NK-92 treated with Interleukin-12 subunit alpha and Interleukin-12 subunit beta, amount 100 ng/mL, for 24 hours (cell line): Measurements from ENCODE around the gene ZNF655.
"Not testable (repeated sequence)": the region's sequence is repeated elsewhere in the genome, so short reads cannot be mapped to it uniquely, and the experiment has no call there.

ENCODE experiments used
- DNase-seq: peaks from one replicate; lab custom pipeline; 2025; lab: John Stamatoyannopoulos, UW

ZNF655 gene

GRCh38 chr7:99560834-99561736 is 2.6 kb downstream of the ZNF655 start:
- no peak for DNase-seq

DNA sequence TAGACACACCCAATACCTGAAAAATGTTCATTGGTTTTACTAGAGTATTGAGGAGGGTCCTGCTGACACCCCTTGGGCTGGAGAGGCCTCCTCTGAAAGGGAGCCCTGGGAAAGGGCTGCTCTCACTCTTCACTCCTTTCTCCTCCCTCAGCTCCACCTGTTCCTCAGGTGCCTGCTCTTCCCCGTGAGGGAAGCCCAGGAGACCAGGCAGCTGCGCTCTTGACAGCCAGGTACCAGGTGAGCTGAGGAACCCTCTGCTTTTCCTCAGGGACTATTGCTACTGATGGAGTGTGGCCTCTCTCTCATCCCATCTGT is 3.3 kb downstream of the ZNF655 start:
- no peak for DNase-seq

DNA sequence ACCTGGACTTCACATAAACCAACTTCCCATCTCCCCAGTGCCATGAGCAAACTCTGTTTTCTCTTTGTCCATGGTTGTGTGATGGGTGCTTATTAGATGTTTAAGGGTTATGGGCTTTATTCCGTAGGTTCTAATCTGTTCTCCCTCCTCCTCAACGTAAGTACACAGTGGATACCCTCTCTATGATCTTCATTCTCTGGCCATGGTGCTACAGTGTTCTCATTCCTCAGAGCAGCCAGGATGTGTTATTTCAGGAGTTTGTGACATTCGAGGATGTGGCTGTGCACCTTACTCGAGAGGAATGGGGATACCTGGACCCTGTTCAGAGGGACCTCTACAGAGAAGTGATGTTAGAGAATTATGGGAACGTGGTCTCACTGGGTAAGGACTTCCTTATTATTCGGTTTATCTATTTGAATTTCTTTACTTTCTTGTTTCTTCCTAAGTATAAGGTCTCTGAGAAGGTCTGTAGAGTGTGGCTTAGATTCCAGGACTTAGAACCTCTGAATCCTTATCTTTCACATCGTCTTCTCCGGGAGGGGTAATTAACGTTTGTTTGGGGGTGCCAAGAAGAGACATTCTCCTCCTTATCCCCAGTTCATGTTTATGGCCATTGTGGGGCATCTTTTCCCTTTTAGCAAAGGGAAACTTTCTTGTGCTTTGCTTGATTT is 3.8 kb downstream of the ZNF655 start:
- no peak for DNase-seq

GRCh38 chr7:99562832-99563231 is 4.4 kb downstream of the ZNF655 start:
- peak; percentile 54 for DNase-seq

DNA sequence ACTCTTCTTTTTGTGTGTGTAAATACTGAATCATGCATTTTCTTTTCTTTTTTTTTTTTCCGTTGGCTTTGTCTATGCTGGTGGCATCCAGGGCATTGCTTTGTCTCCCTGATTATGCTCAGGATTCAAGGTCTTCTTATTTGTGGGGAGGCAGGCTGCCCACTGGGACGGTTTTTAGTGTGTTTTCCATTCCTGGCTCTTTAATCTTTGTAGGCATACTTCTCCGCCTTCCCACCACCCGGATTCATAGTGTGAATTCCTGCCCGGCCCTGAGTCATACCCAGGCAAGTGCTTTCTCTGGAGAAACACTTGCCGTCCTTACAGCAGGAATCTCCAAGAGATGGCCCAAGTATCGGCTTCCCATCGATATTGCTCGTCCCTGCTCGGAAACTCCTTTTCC is 5.2 kb downstream of the ZNF655 start:
- DNase-seq: no peak

- not testable (repeated sequence) for DNase-seq
Measured at GRCh38 chr7:99568770-99569169, 10.3 kb downstream of the ZNF655 start.

GRCh38 chr7:99571768-99572167 is 13.3 kb downstream of the ZNF655 start:
- no peak for DNase-seq

DNA sequence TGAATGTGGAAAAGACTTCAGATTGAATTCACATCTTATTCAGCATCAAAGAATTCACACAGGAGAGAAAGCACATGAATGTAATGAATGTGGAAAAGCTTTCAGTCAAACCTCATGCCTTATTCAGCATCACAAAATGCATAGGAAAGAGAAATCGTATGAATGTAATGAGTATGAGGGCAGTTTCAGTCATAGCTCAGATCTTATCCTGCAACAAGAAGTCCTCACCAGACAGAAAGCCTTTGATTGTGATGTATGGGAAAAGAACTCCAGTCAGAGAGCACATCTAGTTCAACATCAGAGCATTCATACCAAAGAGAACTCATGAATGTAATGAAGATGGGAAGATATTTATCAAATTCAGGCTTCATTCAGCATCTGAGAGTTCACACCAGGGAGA is 14.8 kb downstream of the ZNF655 start:
- no peak for DNase-seq

GRCh38 chr7:99576251-99576650 is 17.8 kb downstream of the ZNF655 start:
- DNase-seq: no peak

- no peak for DNase-seq
Measured at GRCh38 chr7:99579281-99579955, 21.0 kb downstream of the ZNF655 start.

GRCh38 chr7:99579956-99580777 is 21.7 kb downstream of the ZNF655 start:
- DNase-seq: no peak

GRCh38 chr7:99580778-99581332 is 22.4 kb downstream of the ZNF655 start:
- not testable (repeated sequence) for DNase-seq

DNA sequence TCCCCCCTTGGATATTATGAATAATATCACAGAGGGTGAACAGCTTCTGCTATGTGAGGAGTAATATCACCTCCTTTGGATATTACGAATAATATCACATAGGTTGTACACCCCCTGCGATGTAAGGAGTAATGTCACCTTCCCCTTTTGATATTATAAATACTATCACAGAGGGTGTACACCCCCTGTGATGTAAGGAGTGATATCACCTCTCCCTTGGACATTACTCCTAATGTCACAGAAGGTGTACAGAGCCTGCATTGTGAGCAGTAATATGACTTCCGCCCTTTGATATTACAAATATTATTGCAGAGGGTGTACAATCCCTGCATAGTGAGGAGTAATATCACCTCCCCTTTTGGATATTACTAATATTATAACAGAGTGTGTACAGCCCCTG is 30.4 kb downstream of the ZNF655 start:
- DNase-seq: no peak

- DNase-seq: no peak
Measured at GRCh38 chr7:99594948-99595745, 36.7 kb downstream of the ZNF655 start.

GRCh38 chr7:99596408-99596955 is 38.0 kb downstream of the ZNF655 start:
- DNase-seq: no peak

- no peak for DNase-seq
Measured at GRCh38 chr7:99597762-99598501, 39.5 kb downstream of the ZNF655 start, which contains the start of gene TMEM225B. Gene TMEM225B, plus strand, starts transcription at chr7:99598267. Its CDS starts 6,122 bp downstream, at chr7:99604389.

- no peak for DNase-seq
Measured at GRCh38 chr7:99599836-99600235, 41.4 kb downstream of the ZNF655 start.

GRCh38 chr7:99601656-99602310 is 43.3 kb downstream of the ZNF655 start:
- no peak for DNase-seq

GRCh38 chr7:99605527-99605926 is 47.1 kb downstream of the ZNF655 start:
- no peak for DNase-seq
